Measurements from ENCODE around the gene RIT1. TPM values are rescaled to one million over a fixed set of nuclear protein-coding genes. Genes with fewer than 3 reads are reported as not detected.

Gene RIT1
- total RNA-seq, 1 experiment from 2014 or later: 26.4 TPM

DNA sequence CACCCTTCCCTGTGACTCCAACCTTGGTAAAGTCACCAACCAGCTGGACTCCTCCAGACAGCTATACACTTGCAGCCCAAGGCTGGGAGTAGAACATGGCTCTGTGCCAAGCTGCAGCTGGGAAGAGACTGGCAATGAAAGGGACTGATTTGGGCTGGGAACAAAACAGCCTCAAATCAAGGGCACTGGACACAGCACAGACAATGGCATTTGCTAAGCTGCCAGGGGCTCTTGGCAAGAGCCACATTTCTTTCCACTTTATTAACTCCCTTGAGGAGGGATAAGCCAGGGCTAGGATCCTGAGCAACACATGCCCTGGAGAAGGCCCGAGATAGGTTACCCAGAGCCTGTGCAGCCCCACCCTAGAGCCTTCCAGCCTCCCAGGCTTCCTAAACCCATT is 39.8 kb downstream of the RIT1 start:
- Histone ChIP-seq H3K27me3 (ENCODE audit: insufficient read depth, low read length) (no peaks in the 10 kb centered on the region), H3K4me2 (ENCODE audit: insufficient read depth, insufficient read length, low read length) (no peak overlapping the region), H3K4me1 (ENCODE audit: insufficient read depth, low read length) (no peaks in the 10 kb centered on the region), H3T11ph (ENCODE audit: low read length) (no peak overlapping the region), H2BK20ac (ENCODE audit: low read depth, low read length, poor library complexity, severe bottlenecking) (no peak overlapping the region), H4K20me1 (ENCODE audit: control insufficient read depth, insufficient read depth, insufficient read length) (no peaks in the 10 kb centered on the region), H4K5ac (ENCODE audit: insufficient read length, low read depth, low read length) (no peak overlapping the region), H3K14ac (ENCODE audit: insufficient read depth, low read length) (no peak overlapping the region; the same call in 1 of the 2 replicates), H3K27ac (ENCODE audit: insufficient read length, low read depth, low read length) (no peak overlapping the region), H3K79me2 (ENCODE audit: insufficient read depth, low read length) (no peaks in the 10 kb centered on the region), H3K23me2 (ENCODE audit: insufficient read length, low read depth, low read length, poor library complexity, severe bottlenecking) (no peaks in the 10 kb centered on the region), H3K9ac (ENCODE audit: extremely low read depth, insufficient read length, low read length) (no peak overlapping the region), H4K8ac (replicated peaks; ENCODE audit: insufficient read length, low read depth, low read length) (no peak overlapping the region), H2BK5ac (ENCODE audit: insufficient read length, low read length) (no peak overlapping the region), H2BK15ac (ENCODE audit: low read depth, low read length) (no peak overlapping the region), H2BK12ac (ENCODE audit: insufficient read length, low read depth, low read length) (no peak overlapping the region), H2AK5ac (ENCODE audit: insufficient read length, low read length) (no peak overlapping the region), H3K18ac (ENCODE audit: insufficient read length, low read depth, low read length) (no peak overlapping the region), H4K91ac (ENCODE audit: insufficient read length, low read depth, low read length) (no peak overlapping the region), H2AFZ (ENCODE audit: low read length) (no peak overlapping the region), H2BK120ac (ENCODE audit: low read depth, low read length, poor library complexity, severe bottlenecking) (no peak overlapping the region), H3K79me1 (ENCODE audit: insufficient read depth, low read depth, low read length, poor library complexity, severe bottlenecking) (no peaks in the 10 kb centered on the region), H3K9me3 (ENCODE audit: control insufficient read depth, low read depth, low read length) (no peaks in the 10 kb centered on the region), H3K23ac (ENCODE audit: insufficient read length, low read depth, low read length) (no peak overlapping the region), H3K56ac (ENCODE audit: insufficient read length, low read depth, low read length) (no peak overlapping the region), H3K4ac (ENCODE audit: low read depth, low read length) (no peak overlapping the region)
- no peak overlapping the region; a peak in 1 of 7 replicates for H3K27ac Mint-ChIP-seq
- H3K9me3 Mint-ChIP-seq: no peaks in the 10 kb centered on the region
- WGBS (ENCODE audit: extremely low coverage, insufficient read length, low lambda C conversion rate): no CpG with 5 or more reads among the region's 1 CpG
- H3K36me3 Mint-ChIP-seq (ENCODE audit: insufficient read depth in 1 of 3, low read depth in 3 of 3): no peaks in the 10 kb centered on the region
- DNase-seq: no peak
- peaks cover 9% of the 10 kb centered on the region for H3K27me3 Mint-ChIP-seq (ENCODE audit: low read depth)
- H3K4me3 Mint-ChIP-seq: no peak overlapping the region
- no peaks in the 10 kb centered on the region for H3K4me1 Mint-ChIP-seq
- no peak for TF ChIP-seq CTCF (conservative IDR thresholded peaks at IDR 0.05)
